ENCODE data around the gene SHROOM3. TPM values are rescaled to one million over a fixed set of nuclear protein-coding genes. Genes with fewer than 3 reads are reported as not detected.

SHROOM3 gene
- total and polyA plus RNA-seq, 12 donors, result 1.1 to 16.2 (median 8.8) TPM

- H3K27ac ChIP-seq, result no peak overlapping the region
- intact Hi-C loops (cut with DNase I), result no loop called here
- H3K9me3 ChIP-seq (replicated peaks in 1 of 3), result no peaks in the 10 kb centered on the region
- TF ChIP-seq CTCF (IDR thresholded peaks at IDR 0.05) (no peak), POLR2A (IDR thresholded peaks at IDR 0.05) (no peak)
- H3K27me3 ChIP-seq, result no peaks in the 10 kb centered on the region
- H3K4me3 ChIP-seq, result no peak overlapping the region
- WGBS, 4 donors, result 62 to 76% (median 68%) methylated on average over 3 of the region's 3 CpGs
- DNase-seq, result no peak
- H3K4me1 ChIP-seq (replicated peaks in 1 of 2), result no peaks in the 10 kb centered on the region
- no peaks in the 10 kb centered on the region for H3K36me3 ChIP-seq (replicated peaks in 1 of 2)
Observed at GRCh38 chr4:76458825-76459224, 23.8 kb downstream of the SHROOM3 start.

GRCh38 chr4:76459291-76459723 is 24.3 kb downstream of the SHROOM3 start:
- H3K4me1 ChIP-seq (replicated peaks in 1 of 2), result no peaks in the 10 kb centered on the region
- no peak overlapping the region for H3K4me3 ChIP-seq
- no peaks in the 10 kb centered on the region for H3K27me3 ChIP-seq
- H3K9me3 ChIP-seq (replicated peaks in 1 of 3), result no peaks in the 10 kb centered on the region
- H3K27ac ChIP-seq, result no peak overlapping the region
- no peak for DNase-seq
- WGBS, 4 donors, result 72 to 81% (median 77%) methylated on average over 11 of the region's 11 CpGs
- no peaks in the 10 kb centered on the region for H3K36me3 ChIP-seq (replicated peaks in 1 of 2)
- TF ChIP-seq CTCF (IDR thresholded peaks at IDR 0.05) (no peak), POLR2A (IDR thresholded peaks at IDR 0.05) (no peak)
- intact Hi-C loops (cut with DNase I), result no loop called here

GRCh38 chr4:76463568-76463967 is 28.5 kb downstream of the SHROOM3 start:
- Histone ChIP-seq H3K4me3 (no peak overlapping the region), H3K36me3 (replicated peaks in 1 of 2) (no peaks in the 10 kb centered on the region), H3K27me3 (no peaks in the 10 kb centered on the region), H3K4me1 (replicated peaks in 1 of 2) (no peaks in the 10 kb centered on the region), H3K27ac (no peak overlapping the region), H3K9me3 (replicated peaks in 1 of 3) (no peaks in the 10 kb centered on the region)
- WGBS, 4 donors, result 82 to 92% (median 92%) methylated on average over 2 of the region's 2 CpGs
- intact Hi-C loops (cut with DNase I), result no loop called here
- TF ChIP-seq POLR2A (IDR thresholded peaks at IDR 0.05) (no peak), CTCF (IDR thresholded peaks at IDR 0.05) (no peak)
- no peak for DNase-seq

- H3K4me1 ChIP-seq (replicated peaks in 1 of 2), result no peaks in the 10 kb centered on the region
- no peak overlapping the region for H3K4me3 ChIP-seq
- H3K27me3 ChIP-seq, result no peaks in the 10 kb centered on the region
- no peaks in the 10 kb centered on the region for H3K9me3 ChIP-seq (replicated peaks in 1 of 3)
- H3K27ac ChIP-seq, result no peak overlapping the region
- TF ChIP-seq CTCF (IDR thresholded peaks at IDR 0.05) (no peak), POLR2A (IDR thresholded peaks at IDR 0.05) (no peak)
- DNase-seq, result no peak
- no peaks in the 10 kb centered on the region for H3K36me3 ChIP-seq (replicated peaks in 1 of 2)
- intact Hi-C loops (cut with DNase I), result no loop called here
Observed at GRCh38 chr4:76470064-76470463, 35.0 kb downstream of the SHROOM3 start.

Measured in adrenal gland (tissue), 12 donors.